Neural cell (in vitro differentiated cells): ENCODE data around the gene IMMP2L. TPM values are rescaled to one million over a fixed set of nuclear protein-coding genes. Genes with fewer than 3 reads are reported as not detected.

Experiments
- H2AFZ ChIP-seq: fragments of 200-600, 300-800 bp; sonication (generic), shearing (Covaris generic); 2 replicates; pipeline ENCODE4 v1.6.0; 2014; ENCODE audit warnings: low read depth, mild to moderate bottlenecking, antibody characterized with exemption, low read length, moderate library complexity
- H3F3A ChIP-seq: fragments of 200-600 bp; shearing (Covaris generic); 2 replicates; pipeline ENCODE4 v1.6.1; 2016; ENCODE audit warnings: mild to moderate bottlenecking, moderate library complexity, mixed read lengths, antibody characterized with exemption, low read length; ENCODE audit not compliant: insufficient read depth, poor library complexity, severe bottlenecking
- H3K27ac ChIP-seq: fragments of 200-600, 300-800 bp; sonication (generic), shearing (Covaris generic); 2 replicates; pipeline ENCODE4 v1.5.1; 2014; ENCODE audit warnings: mild to moderate bottlenecking, low read length, moderate library complexity
- H3K27me3 ChIP-seq: fragments of 300-800, 200-600 bp; sonication (generic), shearing (Covaris generic); 2 replicates; pipeline ENCODE4 v1.6.0; 2014; ENCODE audit warnings: mild to moderate bottlenecking, low read depth, low read length, moderate library complexity; ENCODE audit not compliant: insufficient read depth
- H3K36me3 ChIP-seq: fragments of 300-800, 200-600 bp; sonication (generic), shearing (Covaris generic); 2 replicates; pipeline ENCODE4 v1.5.1; 2014; ENCODE audit warnings: mild to moderate bottlenecking, antibody characterized with exemption, low read length, moderate library complexity; ENCODE audit not compliant: insufficient read depth
- H3K4me2 ChIP-seq: fragments of 300-800, 200-600 bp; sonication (generic), shearing (Covaris generic); 2 replicates; pipeline ENCODE4 v1.6.0; 2014; ENCODE audit warnings: mild to moderate bottlenecking, low read length
- H3K4me3 ChIP-seq: fragments of 300-800, 200-600 bp; sonication (generic), shearing (Covaris generic); 2 replicates; pipeline ENCODE4 v1.5.1; 2014; ENCODE audit warnings: mild to moderate bottlenecking, low read length, moderate library complexity
- H3K79me2 ChIP-seq: fragments of 200-600 bp; shearing (Covaris generic); replicated peaks from 2 replicates; pipeline ENCODE4 v1.6.0; 2014; ENCODE audit warnings: mild to moderate bottlenecking, low read length, moderate library complexity; ENCODE audit not compliant: insufficient read depth
- H3K9ac ChIP-seq: fragments of 300-800, 200-600 bp; sonication (generic), shearing (Covaris generic); 2 replicates; pipeline ENCODE4 v1.6.1; 2016; ENCODE audit warnings: mild to moderate bottlenecking, low read length, mixed read lengths
- H3K9me2 ChIP-seq: fragments of 200-600 bp; shearing (Covaris generic); 2 replicates; pipeline ENCODE4 v1.6.1; 2016; ENCODE audit warnings: mild to moderate bottlenecking, low read length, mixed read lengths; ENCODE audit not compliant: insufficient read depth
- H3K9me3 ChIP-seq: fragments of 200-600, 300-800 bp; sonication (generic), shearing (Covaris generic); 2 replicates; pipeline ENCODE4 v1.6.1; 2016; ENCODE audit warnings: mild to moderate bottlenecking, mixed run types, low read length, moderate library complexity, mixed read lengths
- H4K20me1 ChIP-seq: fragments of 200-600 bp; shearing (Covaris generic); 2 replicates; pipeline ENCODE4 v1.6.1; 2016; ENCODE audit warnings: mild to moderate bottlenecking, mixed run types; ENCODE audit not compliant: insufficient read depth
- CTCF ChIP-seq: fragments of 450-650 bp; IDR thresholded peaks from 2 replicates; pipeline ENCODE4 v1.5.1; 2014; ENCODE audit warnings: antibody characterized with exemption, mild to moderate bottlenecking, moderate library complexity; ENCODE audit not compliant: poor library complexity, severe bottlenecking
- EP300 ChIP-seq: fragments of 450-650 bp; conservative IDR thresholded peaks from 2 replicates; pipeline ENCODE4 v1.6.1; 2014; ENCODE audit warnings: antibody characterized with exemption, mild to moderate bottlenecking, moderate library complexity; ENCODE audit not compliant: poor library complexity, severe bottlenecking
- EZH2 ChIP-seq: fragments of 200-600, 300-800 bp; shearing (Covaris generic), sonication (generic); IDR thresholded peaks from 2 replicates; pipeline ENCODE4 v1.6.1; 2014; ENCODE audit warnings: antibody characterized with exemption, low read length, borderline replicate concordance, mild to moderate bottlenecking; ENCODE audit not compliant: insufficient read depth, poor library complexity, severe bottlenecking
- MXI1 ChIP-seq: fragments of 450-650 bp; conservative IDR thresholded peaks from 2 replicates; pipeline ENCODE4 v1.6.1; 2014; ENCODE audit warnings: antibody characterized with exemption, mild to moderate bottlenecking; ENCODE audit not compliant: poor library complexity, severe bottlenecking
- POLR2AphosphoS5 ChIP-seq: IDR thresholded peaks from 2 replicates; pipeline ENCODE4 v1.6.1; 2012
- RAD21 ChIP-seq: fragments of 450-650 bp; conservative IDR thresholded peaks from 2 replicates; pipeline ENCODE4 v1.6.1; 2014; ENCODE audit warnings: antibody characterized with exemption, mild to moderate bottlenecking, moderate library complexity
- REST ChIP-seq: IDR thresholded peaks from 2 replicates; pipeline ENCODE4 v1.6.1; 2012; ENCODE audit warnings: borderline replicate concordance
- SMC3 ChIP-seq: fragments of 450-650 bp; conservative IDR thresholded peaks from 2 replicates; pipeline ENCODE4 v1.6.1; 2014; ENCODE audit warnings: antibody characterized with exemption, mild to moderate bottlenecking, moderate library complexity; ENCODE audit not compliant: poor library complexity
- TAF1 ChIP-seq: IDR thresholded peaks from 2 replicates; pipeline ENCODE4 v1.6.1; 2012; ENCODE audit warnings: low read depth
- polyA plus RNA-seq: library from polyadenylated mRNA; depleted of rRNA; stranded (reverse); fragments of >200 nt; gene quantifications from 2 replicates; pipeline ENCODE4 v1.2.3, GENCODE V29; 2014

IMMP2L gene
- polyA plus RNA-seq, 1 donor from 2014 or later: 9.7 TPM

GRCh38 chr7:111112439-111112838 is 449.9 kb downstream of the IMMP2L start:
- Histone ChIP-seq H3K4me2 (no peak overlapping the region), H3K79me2 (no peaks in the 10 kb centered on the region), H3K9me2 (no peaks in the 10 kb centered on the region), H2AFZ (no peak overlapping the region), H3K36me3 (peaks cover 3% of the 10 kb centered on the region), H3K27ac (peak overlapping the region; percentile 88), H3K9ac (no peak overlapping the region), H3K4me3 (no peak overlapping the region), H3K9me3 (no peaks in the 10 kb centered on the region), H3K27me3 (no peaks in the 10 kb centered on the region), H4K20me1 (no peaks in the 10 kb centered on the region), H3F3A (peaks cover 4% of the 10 kb centered on the region)
- no peak for TF ChIP-seq POLR2AphosphoS5
- TF ChIP-seq EP300: no peak
- TF ChIP-seq RAD21: no peak
- no peak for TF ChIP-seq CTCF
- no peak for TF ChIP-seq TAF1
- no peak for TF ChIP-seq MXI1
- TF ChIP-seq REST: no peak
- no peak for TF ChIP-seq EZH2
- no peak for TF ChIP-seq SMC3

- Histone ChIP-seq H4K20me1 (no peaks in the 10 kb centered on the region), H3K9me2 (no peaks in the 10 kb centered on the region), H2AFZ (no peak overlapping the region), H3K36me3 (peaks cover 5% of the 10 kb centered on the region), H3K4me3 (no peak overlapping the region), H3K27me3 (no peaks in the 10 kb centered on the region), H3F3A (peaks cover 4% of the 10 kb centered on the region), H3K4me2 (no peak overlapping the region), H3K79me2 (peaks cover 4% of the 10 kb centered on the region), H3K9ac (no peak overlapping the region), H3K27ac (no peak overlapping the region), H3K9me3 (no peaks in the 10 kb centered on the region)
- no peak for TF ChIP-seq TAF1
- TF ChIP-seq MXI1: no peak
- TF ChIP-seq SMC3: no peak
- no peak for TF ChIP-seq POLR2AphosphoS5
Measured at GRCh38 chr7:111108496-111108895, 453.8 kb downstream of the IMMP2L start.

- Histone ChIP-seq H3K79me2 (peaks cover 6% of the 10 kb centered on the region), H3K4me2 (no peak overlapping the region)
- TF ChIP-seq EZH2: no peak
- no peak for TF ChIP-seq EP300
- TF ChIP-seq CTCF: no peak
- TF ChIP-seq TAF1: no peak
- TF ChIP-seq RAD21: no peak
- TF ChIP-seq POLR2AphosphoS5: no peak
- TF ChIP-seq MXI1: no peak
- no peak for TF ChIP-seq SMC3
- no peak for TF ChIP-seq REST
Measured at GRCh38 chr7:111108000-111108399, 454.3 kb downstream of the IMMP2L start.

More at GRCh38 chr7:111108000-111108399, 454.3 kb downstream of the IMMP2L start:
- no peak overlapping the region for H3K9ac ChIP-seq
- peaks cover 10% of the 10 kb centered on the region for H3K36me3 ChIP-seq
- H3K4me3 ChIP-seq: no peak overlapping the region
- no peaks in the 10 kb centered on the region for H3K27me3 ChIP-seq
- H2AFZ ChIP-seq: no peak overlapping the region
- no peaks in the 10 kb centered on the region for H3K9me2 ChIP-seq
- H3K9me3 ChIP-seq: no peaks in the 10 kb centered on the region
- no peak overlapping the region for H3K27ac ChIP-seq
- no peaks in the 10 kb centered on the region for H4K20me1 ChIP-seq
- H3F3A ChIP-seq: peaks cover 3% of the 10 kb centered on the region
